ENCODE results near the gene PDE6A. TPM values are rescaled to one million over a fixed set of nuclear protein-coding genes. Genes with fewer than 3 reads are reported as not detected.

Gene PDE6A
- total RNA-seq, 1 donor from 2014 or later: 0.05 TPM

DNA sequence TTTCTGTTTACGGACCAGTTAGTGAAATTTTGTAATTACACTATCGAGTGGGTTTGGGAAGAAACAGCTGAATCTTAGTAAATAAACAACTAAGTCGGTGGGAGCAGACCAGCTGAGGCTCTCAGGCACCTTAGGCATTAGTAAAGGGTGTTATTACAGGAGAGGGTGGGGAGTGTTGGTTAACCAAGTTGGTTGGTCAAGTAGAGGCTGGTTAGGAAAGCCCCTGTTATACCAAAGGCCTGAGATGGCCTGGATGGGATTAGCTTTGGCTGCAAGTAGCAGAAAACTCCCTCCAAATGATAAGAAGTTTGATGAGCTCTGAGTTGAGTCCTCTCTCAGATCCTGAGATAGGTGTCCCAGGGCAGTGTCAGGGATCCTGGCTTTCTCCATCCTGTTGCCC lies 133.1 kb downstream of the PDE6A start:
- ATAC-seq (no peak), DNase-seq (ENCODE audit: missing footprints) (peak; percentile 9)
- intact Hi-C loops (cut with DNase I): no loop called here

DNA sequence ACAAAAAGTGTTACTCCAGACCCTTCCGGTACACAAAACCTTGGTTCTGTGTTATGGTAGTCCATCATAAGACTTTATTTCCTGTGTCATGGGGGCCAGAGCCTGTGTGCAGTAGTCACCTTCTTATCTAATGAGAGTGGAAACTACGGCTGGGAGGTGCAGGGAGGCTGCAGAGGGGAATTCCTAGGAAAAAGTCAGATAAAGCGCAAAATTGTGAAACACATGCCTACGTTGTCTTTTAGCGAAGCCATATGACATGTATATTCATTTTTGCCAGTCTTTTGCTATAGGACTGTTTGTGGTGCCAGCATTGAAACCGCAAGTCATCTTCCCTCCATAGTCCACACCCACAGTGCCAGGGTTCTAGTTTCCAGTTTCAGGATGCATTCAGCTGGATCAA lies 133.7 kb downstream of the PDE6A start:
- intact Hi-C loops (cut with DNase I): no loop called here
- ATAC-seq: no peak
- DNase-seq (ENCODE audit: missing footprints): no peak

DNA sequence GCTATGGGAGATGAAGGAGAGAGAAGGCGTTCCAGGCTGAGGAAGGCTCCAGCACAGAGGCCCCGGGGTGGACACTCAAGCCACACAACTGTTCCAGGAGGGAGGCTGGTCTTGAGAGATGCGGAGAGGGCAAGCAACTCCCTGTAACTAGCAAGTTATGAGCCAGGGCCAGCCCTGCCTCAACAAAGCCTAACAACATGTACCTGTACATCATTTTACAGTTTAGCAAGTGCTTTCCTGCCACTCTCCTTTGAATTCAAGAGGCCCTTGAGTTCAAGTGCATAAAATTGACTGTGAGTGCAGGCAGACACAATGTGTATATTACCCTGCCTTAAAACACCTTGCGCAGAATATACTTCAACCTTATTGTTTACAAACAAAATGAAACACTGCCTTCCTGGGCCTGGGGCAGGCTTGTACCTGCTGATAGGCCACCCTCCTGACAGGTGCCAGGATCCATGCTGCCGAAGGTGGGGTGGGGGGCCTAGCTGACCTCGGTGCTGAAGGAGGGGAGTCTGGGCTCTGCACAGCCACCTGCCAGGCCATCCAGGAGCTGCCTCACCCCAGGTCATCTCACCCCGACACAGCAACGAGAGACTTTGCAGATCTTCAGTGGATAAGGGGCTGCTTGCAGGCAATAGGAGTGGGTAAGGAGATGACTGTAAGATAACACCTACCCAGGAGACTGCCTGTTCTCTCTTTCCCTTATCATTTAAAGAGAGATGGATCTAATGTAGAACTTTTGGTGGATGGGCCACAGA lies 134.5 kb downstream of the PDE6A start:
- ATAC-seq: no peak
- intact Hi-C loops (cut with DNase I): no loop called here
- peak; percentile 65 for DNase-seq (ENCODE audit: missing footprints)

DNA sequence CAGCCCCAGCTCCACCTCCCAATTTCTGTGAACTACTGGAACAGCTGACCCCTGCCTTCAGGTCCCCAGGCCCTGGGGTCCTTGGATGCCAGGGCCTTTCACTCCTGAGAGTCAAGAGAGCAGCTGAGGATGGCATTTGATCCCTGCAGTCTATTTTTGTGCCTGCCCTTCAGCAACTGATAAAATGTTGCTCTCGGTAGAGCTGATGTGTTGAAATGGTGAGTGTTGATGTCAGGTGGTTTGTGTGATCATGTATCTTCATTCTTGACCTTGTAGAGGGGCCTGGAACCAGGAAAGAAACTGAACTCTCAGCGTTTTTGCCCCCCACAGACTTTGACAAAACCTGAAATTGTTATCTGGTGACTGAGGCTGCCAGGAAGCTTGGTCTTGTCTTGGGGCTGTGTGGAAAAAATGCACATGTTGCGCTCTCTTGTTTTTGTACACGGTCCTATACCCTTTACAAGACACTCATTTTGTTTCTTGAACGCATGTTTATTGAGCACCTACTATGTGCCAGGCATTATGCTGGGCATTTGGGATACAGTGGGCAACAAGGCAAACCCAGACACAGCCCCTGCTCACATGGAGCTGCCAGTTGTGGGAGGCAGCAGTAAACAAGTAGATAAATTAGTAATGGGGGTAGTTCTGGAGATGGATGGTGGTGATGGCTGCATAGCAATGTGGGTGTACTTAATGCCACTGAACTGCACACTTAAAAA lies 136.2 kb downstream of the PDE6A start:
- intact Hi-C loops (cut with DNase I): no loop called here
- ATAC-seq (peak; percentile 61), DNase-seq (ENCODE audit: missing footprints) (no peak)

Other genes starting within 250 kb of the PDE6A start
- 30.1 TPM for gene PPARGC1B, start 214.5 kb downstream of the PDE6A start, total RNA-seq
- 4.3 TPM for gene SLC26A2, start 16.0 kb upstream of the PDE6A start, total RNA-seq
- 2.4 TPM for gene TIGD6, start 55.9 kb upstream of the PDE6A start, total RNA-seq
- gene HMGXB3, start 55.9 kb upstream of the PDE6A start, total RNA-seq: 14.6 TPM
- gene CSF1R, start 141.8 kb upstream of the PDE6A start, total RNA-seq: 21.9 TPM
- gene PDGFRB, start 211.1 kb upstream of the PDE6A start, total RNA-seq: 57.2 TPM
- gene CDX1, start 222.0 kb upstream of the PDE6A start, total RNA-seq: not detected
- gene SLC6A7, start 245.3 kb upstream of the PDE6A start, total RNA-seq: not detected

Data from Right ventricle myocardium inferior (tissue), 1 donor.